ENCODE results near the gene GKN2. TPM values are rescaled to one million over a fixed set of nuclear protein-coding genes. Genes with fewer than 3 reads are reported as not detected.

Gene GKN2
- polyA plus RNA-seq, 1 of the 3 experiments (the other 2 are of a cell fraction): not detected

- no peak for TF ChIP-seq FOXM1 (IDR thresholded peaks at IDR 0.05; ENCODE audit: low read depth)
- TF ChIP-seq YY1 (IDR thresholded peaks at IDR 0.05; ENCODE audit: low read depth): no peak
- TF ChIP-seq IRF3 (IDR thresholded peaks at IDR 0.05; ENCODE audit: low read depth, low read length): no peak
- TF ChIP-seq SIN3A (IDR thresholded peaks at IDR 0.05; ENCODE audit: borderline replicate concordance, low read depth, low read length): no peak
- TF ChIP-seq FOSL2 (IDR thresholded peaks at IDR 0.05; ENCODE audit: borderline replicate concordance, low read depth): no peak
- TF ChIP-seq RAD21 (IDR thresholded peaks at IDR 0.05; ENCODE audit: low read length): no peak
- TF ChIP-seq USF1 (IDR thresholded peaks at IDR 0.05; ENCODE audit: borderline replicate concordance, low read depth): no peak
- TF ChIP-seq MAX (IDR thresholded peaks at IDR 0.05; ENCODE audit: low read depth): no peak
- TF ChIP-seq GATA2 (CRISPR knock-in tag; IDR thresholded peaks at IDR 0.05): no peak
- TF ChIP-seq EP300 (IDR thresholded peaks at IDR 0.05; ENCODE audit: borderline replicate concordance in 1 of 2, low read depth in 1 of 2, low read length in 1 of 2): no peak
- CTCF ChIA-PET: interaction anchor here (1.0 to 6.3 kb wide), 7 partner anchors 13 to 448 kb away, joined by 3 to 47 read pairs (median 8); partner anchors contain the start of genes APLF and FBXO48
Measured at GRCh38 chr2:68912111-68912510, 40.6 kb downstream of the GKN2 start.

GRCh38 chr2:68911709-68912108, 41.0 kb downstream of the GKN2 start:
- H3F3A ChIP-seq (replicated peaks; ENCODE audit: insufficient read depth): no peaks in the 10 kb centered on the region
- H4K20me1 ChIP-seq (ENCODE audit: insufficient read depth): no peaks in the 10 kb centered on the region
- no peak overlapping the region for H3K4me2 ChIP-seq
- no peaks in the 10 kb centered on the region for H3K79me2 ChIP-seq (ENCODE audit: insufficient read depth)
- ChIA-PET POLR2A (no interaction called here), CTCF (interaction anchor here (1.0 to 6.3 kb wide), 6 partner anchors 14 to 448 kb away, joined by 3 to 47 read pairs (median 10); partner anchors contain the start of genes APLF and FBXO48)
- no peaks in the 10 kb centered on the region for H3K9me2 ChIP-seq
- no peaks in the 10 kb centered on the region for H3K36me3 ChIP-seq (replicated peaks in 1 of 2; ENCODE audit: control insufficient read depth in 1 of 2, insufficient read depth in 2 of 2, low read length in 1 of 2)
- no peaks in the 10 kb centered on the region for H3K9me3 ChIP-seq
- no peaks in the 10 kb centered on the region for H3K27me3 ChIP-seq (ENCODE audit: insufficient read depth)
- 93% methylated on average over 1 of the region's 1 CpG for WGBS (ENCODE audit: low lambda C conversion rate)
- peaks cover 0 to 8% of the 10 kb centered on the region in 2 experiments; a peak in 2 of 4 replicates for H3K4me1 ChIP-seq (ENCODE audit: control insufficient read depth in 1 of 2, insufficient read depth in 2 of 2, low read depth in 1 of 2, low read length in 1 of 2)
- H3K27ac ChIP-seq (ENCODE audit: low read depth in 2 of 2, low read length in 1 of 2): no peak overlapping the region
- TF ChIP-seq ZBTB33 (IDR thresholded peaks at IDR 0.05; ENCODE audit: borderline replicate concordance, low read depth) (no peak), MXI1 (IDR thresholded peaks at IDR 0.05; ENCODE audit: low read depth, low read length) (no peak), RCOR1 (IDR thresholded peaks at IDR 0.05; ENCODE audit: low read length) (no peak), GABPA (IDR thresholded peaks at IDR 0.05; ENCODE audit: low read depth) (no peak), GATA2 (CRISPR knock-in tag; IDR thresholded peaks at IDR 0.05) (no peak), YY1 (IDR thresholded peaks at IDR 0.05; ENCODE audit: low read depth) (no peak), CTCF (IDR thresholded peaks at IDR 0.05) (no peak), SMC3 (IDR thresholded peaks at IDR 0.05; ENCODE audit: low read depth, low read length) (no peak), TCF12 (IDR thresholded peaks at IDR 0.05) (no peak)
- H3K9ac ChIP-seq: no peak overlapping the region
- no peak overlapping the region for H2AFZ ChIP-seq (ENCODE audit: low read depth)
- no peak overlapping the region for H3K4me3 ChIP-seq (ENCODE audit: low read depth in 2 of 2, low read length in 1 of 2)
- DNase-seq: no peak

More at GRCh38 chr2:68912111-68912510, 40.6 kb downstream of the GKN2 start:
- no peaks in the 10 kb centered on the region for H3K27me3 ChIP-seq (ENCODE audit: insufficient read depth)
- no peak overlapping the region for H3K9ac ChIP-seq
- no peak overlapping the region for H3K4me2 ChIP-seq
- H4K20me1 ChIP-seq (ENCODE audit: insufficient read depth): no peaks in the 10 kb centered on the region
- no peaks in the 10 kb centered on the region for H3F3A ChIP-seq (replicated peaks; ENCODE audit: insufficient read depth)
- no peaks in the 10 kb centered on the region for H3K79me2 ChIP-seq (ENCODE audit: insufficient read depth)
- no peak for DNase-seq
- POLR2A ChIA-PET: no interaction called here
- 88% methylated on average over 3 of the region's 3 CpGs for WGBS (ENCODE audit: low lambda C conversion rate)
- H3K9me2 ChIP-seq: no peaks in the 10 kb centered on the region
- H3K4me1 ChIP-seq (ENCODE audit: control insufficient read depth in 1 of 2, insufficient read depth in 2 of 2, low read depth in 1 of 2, low read length in 1 of 2): peaks cover 0 to 8% of the 10 kb centered on the region in 2 experiments; a peak in 2 of 4 replicates
- no peak overlapping the region for H2AFZ ChIP-seq (ENCODE audit: low read depth)
- H3K27ac ChIP-seq (ENCODE audit: low read depth in 2 of 2, low read length in 1 of 2): no peak overlapping the region
- H3K36me3 ChIP-seq (replicated peaks in 1 of 2; ENCODE audit: control insufficient read depth in 1 of 2, insufficient read depth in 2 of 2, low read length in 1 of 2): no peaks in the 10 kb centered on the region
- no peak overlapping the region for H3K4me3 ChIP-seq (ENCODE audit: low read depth in 2 of 2, low read length in 1 of 2)
- no peaks in the 10 kb centered on the region for H3K9me3 ChIP-seq
